GM21515 (cell line): ENCODE results near the gene STYK1.

Experiments
- ATAC-seq: cut with Tn5 transposase; IDR thresholded peaks from one replicate; pipeline ENCODE4 v1.9.1; 2021; ENCODE audit not compliant: unreplicated experiment

The STYK1 gene, protein sequence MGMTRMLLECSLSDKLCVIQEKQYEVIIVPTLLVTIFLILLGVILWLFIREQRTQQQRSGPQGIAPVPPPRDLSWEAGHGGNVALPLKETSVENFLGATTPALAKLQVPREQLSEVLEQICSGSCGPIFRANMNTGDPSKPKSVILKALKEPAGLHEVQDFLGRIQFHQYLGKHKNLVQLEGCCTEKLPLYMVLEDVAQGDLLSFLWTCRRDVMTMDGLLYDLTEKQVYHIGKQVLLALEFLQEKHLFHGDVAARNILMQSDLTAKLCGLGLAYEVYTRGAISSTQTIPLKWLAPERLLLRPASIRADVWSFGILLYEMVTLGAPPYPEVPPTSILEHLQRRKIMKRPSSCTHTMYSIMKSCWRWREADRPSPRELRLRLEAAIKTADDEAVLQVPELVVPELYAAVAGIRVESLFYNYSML

DNA sequence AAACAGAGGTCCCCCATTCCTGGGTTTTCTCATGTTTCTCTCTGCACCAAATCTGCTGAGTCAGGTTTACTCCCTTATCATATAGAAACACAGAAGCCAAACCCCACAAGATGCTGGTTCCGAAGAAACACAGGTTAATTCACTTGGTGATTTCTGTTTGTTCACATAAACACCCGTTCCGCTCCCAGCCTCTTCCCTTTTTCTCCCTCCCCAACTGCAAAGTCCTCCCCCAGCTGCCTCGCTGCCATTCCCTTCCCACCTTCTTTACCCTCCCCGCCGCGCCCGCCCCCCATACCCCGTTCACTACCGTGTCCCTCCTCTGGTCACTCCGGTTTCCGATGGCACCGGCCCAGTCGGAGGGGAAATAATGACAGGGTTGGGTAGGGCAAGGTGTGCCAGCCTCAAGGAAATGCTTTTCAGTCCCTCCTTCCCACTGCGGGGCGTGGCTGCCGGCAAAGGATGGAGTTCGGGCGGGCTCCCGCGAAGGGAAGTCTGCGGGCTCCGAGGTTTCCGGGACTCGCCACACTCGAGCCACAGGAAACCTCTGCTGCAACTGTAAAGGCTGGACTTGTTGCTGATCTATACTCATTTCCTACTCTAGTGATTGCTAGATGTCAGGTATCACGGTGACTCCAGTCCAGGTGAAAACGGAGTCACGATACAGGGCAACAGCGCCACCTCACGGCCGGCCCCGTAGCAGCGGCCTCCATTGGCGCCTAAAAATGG, at the start of gene STYK1:
TSS of gene STYK1 (minus strand) at position 394 of the 726 bp plus-strand sequence. CDS start 39,434 bp downstream, outside the sequence.
- ATAC-seq: no peak

DNA sequence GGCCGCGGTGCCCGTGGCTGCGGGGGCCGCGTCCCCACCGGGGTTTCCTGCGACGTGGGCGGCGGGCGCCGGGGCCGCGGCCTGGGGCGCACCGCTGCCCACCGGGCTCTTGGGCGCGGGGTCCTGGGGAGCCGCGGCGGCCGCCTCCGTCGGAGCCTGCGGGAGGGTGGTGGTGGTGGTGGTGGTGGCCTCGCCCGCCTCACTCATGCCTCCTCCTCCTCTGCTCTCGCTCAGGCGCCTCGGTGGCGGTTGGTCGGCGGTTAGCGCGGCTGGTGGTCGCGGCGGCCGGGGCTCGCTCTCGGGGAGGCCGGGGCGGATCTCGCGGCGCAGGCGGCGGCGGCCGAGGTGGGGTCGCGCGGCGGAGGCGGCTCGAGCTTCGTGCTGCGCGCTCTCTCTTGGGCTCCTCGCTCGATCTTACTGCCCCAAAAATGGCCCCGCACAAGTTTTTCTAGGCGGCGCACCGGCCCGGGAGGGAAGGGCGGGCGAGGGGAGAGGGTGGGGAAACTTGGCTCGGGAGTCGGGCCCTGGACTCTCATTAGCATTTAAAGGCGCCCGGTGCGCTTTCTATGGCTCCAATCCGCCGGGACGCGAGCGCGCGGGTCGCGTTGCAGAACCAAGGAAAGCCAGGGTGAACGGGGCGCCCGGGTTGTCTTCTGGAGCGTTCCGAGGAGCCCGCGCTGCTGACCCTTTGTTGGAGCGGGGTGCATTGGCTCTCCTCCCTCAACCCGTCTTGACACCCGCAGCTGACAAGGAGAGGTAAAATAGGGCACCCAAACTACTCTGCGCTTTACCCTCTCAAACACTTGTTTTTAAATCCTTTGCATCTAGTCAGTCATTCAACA, 49.3 kb upstream of the STYK1 start, which contains the start of gene YBX3:
TSS of gene YBX3 (minus strand) at position 419 of the 842 bp plus-strand sequence. CDS start at position 207, 212 bp downstream.
- ATAC-seq: peak; percentile 45

DNA sequence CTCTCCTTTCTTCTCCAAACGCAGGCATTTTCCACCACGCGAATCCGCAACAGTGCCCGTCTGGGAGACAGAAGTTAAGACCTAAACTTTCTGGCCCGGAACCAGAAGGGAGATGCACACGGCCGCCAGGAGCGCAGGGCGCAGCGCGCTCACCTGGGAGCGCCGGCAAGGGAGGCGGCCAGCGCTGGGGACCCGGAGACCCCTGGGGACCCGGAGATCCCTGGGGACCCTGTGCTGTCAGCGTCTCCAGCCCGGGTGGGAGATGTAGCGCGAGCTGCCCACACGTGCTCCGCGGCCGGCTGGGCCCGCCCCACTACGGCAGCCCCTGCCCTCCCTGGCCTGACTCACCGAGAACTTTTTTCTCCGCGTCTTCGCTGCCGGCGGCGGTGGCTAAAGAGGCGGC, 48.7 kb upstream of the STYK1 start:
- ATAC-seq: peak; percentile 49

DNA sequence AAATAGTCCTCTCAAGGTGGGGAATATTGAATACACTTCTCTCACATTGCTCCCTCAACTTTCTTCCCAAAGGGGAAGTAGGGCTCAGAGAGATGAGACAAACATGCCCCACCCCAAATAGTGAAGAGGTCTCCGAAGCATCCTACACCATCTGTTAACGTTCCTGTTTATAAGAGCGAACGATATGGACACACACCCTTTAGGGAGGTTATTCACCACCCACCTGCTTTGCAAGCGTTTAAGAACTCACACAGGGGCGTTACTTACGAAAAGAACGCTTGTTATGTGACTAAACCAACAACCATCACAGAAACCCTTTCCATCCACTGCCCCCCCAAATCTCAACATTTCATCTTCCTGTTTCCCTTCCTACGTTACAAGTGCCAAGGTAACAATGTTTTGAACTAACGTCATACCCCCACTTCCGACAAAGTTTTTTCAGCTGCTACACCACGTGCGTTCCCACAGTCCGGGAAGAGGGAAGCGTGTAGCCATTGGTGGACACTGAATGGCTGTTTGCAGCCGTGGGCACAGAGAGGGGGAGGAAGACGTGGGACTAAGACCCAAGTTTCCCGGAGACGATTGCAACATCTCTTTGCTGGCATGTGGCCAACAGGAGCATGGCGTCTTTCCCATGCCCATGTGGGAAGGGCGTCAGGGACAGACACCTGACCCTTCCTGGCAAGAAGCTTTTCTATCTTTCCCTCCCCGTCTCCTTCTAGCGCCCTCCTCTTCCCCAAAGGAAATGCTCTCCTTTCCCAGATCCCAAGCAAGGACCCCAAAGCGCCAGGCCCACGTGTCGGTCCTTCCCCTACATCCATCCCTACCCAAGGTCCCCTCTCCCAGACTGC, 48.0 kb upstream of the STYK1 start:
- ATAC-seq: peak; percentile 43

DNA sequence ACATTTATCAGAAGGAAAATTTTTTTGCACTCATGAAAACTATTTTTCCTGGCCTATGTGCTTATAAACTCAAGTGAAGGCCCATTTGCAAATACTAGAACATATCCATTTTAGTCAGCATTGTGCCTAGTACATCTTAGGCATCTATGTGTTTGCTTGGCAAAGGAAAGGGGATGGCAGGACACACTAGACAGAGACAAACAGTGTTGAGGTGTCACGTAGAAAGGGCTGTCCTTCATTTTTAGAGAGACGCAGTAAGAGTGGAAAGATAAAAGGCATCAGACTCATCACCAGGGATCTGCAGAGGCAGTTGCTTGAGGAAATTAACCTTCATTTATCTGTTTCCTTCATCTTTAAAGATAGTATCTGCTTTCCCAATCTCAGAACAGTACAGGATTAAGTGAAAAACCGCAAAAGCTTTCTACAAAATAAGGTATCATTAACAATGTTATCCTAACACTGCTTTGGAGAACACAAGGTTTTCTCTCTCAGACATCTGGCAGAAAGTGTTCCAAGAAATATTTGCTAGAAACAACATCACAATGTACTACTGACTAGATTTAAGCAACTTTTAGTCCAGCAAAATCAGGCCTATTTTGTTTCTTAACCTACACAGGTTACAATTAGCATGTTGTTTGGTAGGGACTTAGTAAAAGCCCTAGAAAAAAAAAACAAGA, 47.3 kb upstream of the STYK1 start:
- ATAC-seq: no peak

DNA sequence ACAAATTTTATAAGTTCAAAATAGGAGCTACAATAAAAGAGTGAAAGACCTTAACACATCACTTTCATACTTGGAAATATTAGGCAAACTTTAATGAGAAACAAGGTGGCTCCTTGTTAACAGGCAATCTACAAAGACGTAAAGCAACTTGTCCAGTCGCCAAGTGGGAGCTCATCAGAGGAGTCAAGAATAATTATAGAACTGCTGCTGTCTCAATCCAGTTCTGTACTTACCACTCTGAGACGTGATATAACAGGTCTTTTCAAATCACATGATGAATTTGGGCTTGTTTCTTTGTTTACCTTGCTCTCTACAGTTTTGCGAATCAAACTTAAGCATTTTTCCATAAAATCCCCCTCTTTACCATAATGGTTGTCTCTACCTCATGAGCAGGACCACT, 45.6 kb upstream of the STYK1 start:
- ATAC-seq: no peak

DNA sequence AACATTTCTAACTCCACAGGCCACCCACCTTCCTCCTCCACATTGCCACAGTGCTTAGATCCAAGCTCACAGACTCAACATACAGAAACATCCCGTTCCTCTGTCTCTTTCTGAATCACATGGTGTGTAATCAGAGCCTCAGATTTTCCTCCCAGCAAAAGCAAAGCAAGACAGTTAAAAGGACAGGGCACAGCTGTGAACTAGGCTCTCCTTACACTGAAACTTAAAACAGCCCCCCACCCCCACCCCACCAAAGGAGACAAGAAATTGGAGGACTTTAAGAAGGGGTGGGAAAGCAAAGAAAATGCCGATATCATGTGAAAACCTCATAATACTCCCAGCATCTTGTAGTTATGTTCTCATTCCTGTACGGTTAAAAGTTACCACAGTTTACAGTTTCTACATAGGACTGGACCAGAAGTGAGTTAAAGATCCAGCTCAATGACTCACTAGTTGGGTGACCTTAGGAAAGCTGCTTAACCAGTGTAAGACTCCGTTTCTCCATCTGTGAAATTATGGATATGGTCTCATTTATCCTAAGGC, 44.5 kb upstream of the STYK1 start:
- no peak for ATAC-seq

DNA sequence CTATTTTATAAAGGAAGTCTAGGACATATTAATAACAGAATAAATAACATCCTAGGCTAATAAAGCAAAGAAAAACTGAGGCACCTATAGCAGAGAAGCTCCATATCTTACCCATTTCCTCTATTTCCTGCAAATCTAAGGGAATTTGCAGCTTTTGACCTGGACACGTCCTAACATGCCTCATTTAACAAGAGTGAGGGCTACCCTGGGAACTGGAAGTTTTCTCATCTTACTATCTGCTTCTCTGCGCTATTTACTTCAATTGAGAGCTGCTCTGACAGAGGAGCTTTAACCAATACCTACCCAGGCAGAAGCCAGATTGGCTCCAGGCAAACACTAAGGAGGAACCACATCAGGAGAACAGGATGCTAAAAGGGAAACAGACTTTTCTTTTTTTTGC, 43.6 kb upstream of the STYK1 start:
- no peak for ATAC-seq

DNA sequence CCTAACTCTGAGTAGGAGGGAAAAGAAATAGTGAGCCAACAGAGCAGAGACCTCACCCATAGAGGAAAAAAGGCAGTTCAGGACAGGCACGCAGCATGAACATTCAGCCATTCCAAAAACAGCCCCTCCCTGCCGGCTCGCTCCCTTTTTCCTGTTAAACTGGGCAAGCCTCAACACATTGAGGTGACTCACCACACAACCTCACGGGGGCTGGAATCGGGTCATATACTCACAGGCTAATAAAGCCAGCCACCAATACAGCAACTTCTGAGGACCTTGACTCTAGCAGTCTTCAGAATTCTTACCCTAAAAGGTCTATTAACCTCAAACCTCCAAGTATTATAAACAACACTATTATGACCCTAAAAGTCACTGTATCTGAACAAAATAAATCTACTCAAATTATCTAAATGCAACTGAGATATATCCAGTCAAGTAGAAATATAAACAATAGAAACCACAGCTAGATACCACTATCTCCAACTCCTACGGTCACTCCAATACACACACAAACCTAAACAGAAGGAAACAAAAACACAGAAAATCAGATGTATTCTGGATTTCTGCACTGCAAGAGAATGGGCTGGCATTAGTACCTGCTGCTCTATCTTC, 43.0 kb upstream of the STYK1 start:
- no peak for ATAC-seq

DNA sequence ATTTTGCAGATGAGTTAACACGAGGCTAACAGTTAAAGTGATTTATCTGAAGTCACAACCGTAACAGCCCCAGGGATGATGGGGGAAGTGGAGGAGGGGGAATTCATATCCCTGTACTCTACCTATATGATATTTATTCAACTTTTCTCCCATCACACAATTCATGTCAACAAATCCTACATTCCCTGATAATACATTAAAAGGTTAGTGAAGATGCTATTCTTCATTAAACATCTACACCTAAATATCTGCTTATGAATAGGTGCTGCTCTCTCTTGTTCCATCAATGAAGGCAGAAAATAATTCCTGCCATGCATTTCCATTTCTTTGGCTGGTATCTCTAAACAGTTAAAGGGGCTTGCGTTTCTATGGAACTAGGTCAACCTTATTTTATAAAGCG, 42.4 kb upstream of the STYK1 start:
- no peak for ATAC-seq

DNA sequence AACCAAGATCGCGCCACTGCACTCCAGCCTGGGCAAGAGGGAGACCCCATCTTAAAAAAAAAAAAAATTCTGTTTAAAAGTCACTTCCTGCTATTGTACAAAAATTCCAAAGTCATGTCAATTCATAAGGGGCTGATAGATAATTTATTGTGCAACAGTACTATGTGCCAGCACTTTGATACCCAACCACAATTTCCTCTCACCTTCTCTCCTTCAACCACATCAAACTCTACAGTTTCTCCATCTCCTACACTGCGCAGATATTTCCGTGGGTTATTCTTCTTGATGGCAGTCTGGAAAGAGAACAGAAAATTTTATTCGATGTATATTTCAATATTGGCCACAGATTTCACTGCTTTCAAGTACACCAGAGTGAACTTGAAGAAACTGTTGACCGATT, 41.6 kb upstream of the STYK1 start:
- no peak for ATAC-seq

DNA sequence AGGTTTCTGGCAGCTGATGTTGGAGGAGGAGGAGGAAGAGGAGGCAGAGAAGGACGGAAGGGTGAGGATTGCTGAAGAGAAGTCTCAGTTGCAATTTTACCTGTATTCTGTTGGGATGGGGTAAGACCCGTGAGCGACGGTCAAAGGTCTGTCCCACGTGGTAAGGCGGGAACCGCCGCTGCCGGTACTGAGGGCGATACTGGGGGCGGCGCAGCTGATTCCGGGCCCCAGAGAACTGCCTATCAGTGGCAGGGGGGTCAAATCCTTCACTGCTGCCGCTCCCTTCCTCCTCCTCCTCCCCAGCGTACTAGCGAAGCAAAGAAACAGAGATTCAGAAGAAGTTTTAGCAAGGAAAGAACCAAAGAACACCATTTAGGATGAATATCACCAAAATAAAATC, 36.0 kb upstream of the STYK1 start:
- no peak for ATAC-seq

DNA sequence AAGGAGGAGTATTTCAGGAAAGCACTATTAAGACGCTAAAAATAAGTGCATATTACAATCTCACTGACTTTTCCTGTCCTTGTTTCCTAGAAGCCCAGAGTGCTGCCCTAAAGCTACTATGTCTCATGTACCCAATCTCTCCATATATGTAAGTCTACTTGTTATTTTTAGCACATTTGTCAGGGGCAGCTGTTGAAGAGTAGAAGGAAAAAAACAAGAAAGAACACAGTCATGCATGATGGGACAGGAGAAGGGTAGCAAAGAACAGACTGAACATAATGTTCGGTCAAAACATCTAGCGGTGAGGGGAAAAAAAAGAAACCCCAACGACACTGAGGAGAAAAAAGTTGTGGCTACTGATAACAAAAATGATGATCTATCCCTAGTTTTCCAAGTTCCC, 35.0 kb upstream of the STYK1 start:
- ATAC-seq: no peak

DNA sequence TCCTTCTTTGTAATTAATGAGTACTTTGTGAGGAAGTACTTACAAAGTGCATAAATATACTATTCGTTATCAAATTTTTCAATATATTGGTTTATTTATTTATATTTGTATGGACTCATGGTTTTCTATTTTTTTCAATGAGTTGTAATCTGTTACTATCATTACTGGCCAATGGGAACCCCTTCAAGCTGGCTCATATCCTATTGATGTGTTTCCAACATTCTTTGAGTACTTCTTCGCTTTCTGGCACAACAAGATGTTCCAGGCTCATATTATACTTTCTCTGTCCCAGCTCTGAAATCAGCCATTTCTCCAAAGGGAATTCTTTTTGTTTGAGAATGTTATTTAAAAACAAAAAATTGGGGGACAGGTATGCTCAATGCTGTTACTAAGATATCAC, 31.8 kb upstream of the STYK1 start:
- no peak for ATAC-seq

DNA sequence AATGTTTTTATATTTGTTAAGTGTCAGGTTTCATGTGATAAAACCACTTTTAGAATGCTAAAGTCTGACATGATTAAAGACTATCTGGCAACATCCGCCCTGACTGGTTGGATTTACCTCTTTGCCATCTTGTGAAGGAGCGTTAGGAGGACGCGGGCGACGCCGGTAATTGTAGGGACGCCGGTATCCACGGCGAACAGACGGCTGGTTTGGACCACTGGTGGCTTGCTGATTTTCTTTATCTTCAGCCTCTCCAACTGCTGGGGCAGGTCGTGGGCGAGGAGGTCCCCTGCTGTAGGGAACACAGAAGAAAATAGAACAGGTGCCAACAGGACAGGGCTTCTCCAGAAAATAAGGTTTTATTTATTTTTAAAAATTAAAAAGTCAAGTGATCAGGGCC, 28.0 kb upstream of the STYK1 start:
- ATAC-seq: no peak

DNA sequence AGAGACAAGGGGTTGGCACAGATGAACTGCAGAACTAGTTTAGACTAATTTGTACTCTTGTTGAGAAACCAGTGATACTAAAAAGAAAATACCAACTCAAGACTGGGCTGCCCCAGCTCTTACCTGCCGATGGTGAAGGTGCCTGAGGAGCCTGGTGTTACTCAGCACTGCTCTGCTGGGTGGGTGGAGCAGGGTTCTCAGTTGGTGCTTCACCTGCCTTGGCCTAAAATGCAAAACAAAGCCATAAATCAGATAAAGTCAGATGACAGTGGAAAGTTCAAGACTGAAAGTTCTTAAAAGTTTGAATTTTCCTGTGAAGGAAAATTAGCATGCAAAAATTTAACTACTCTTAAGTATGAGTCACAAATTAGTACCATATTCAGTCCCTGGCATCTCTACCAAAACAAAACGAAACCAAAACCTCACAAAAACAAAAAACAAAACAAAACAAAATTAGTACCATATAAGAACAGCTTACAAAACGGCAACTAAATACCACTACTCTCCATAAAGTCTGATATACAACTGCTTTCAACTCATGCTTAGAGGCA, 27.4 kb upstream of the STYK1 start:
- no peak for ATAC-seq

DNA sequence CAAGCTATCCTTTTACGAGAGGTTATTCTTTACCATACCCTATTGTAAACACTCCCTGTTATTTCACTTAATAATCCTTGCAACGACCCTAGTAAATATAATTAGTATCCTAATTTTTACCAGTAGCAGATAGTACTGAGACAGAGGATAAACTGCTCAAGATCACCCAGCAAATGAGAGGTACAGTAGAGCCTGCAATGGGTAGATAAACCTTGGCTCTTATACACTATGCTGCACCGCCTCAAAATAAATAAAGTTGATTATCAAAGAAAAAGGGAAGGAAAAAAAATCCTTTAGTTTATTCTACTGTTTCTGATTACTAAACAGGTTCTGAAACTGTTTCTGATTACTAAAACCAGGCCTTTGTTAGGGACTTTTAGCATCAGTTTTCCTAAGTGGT, 26.7 kb upstream of the STYK1 start:
- no peak for ATAC-seq

DNA sequence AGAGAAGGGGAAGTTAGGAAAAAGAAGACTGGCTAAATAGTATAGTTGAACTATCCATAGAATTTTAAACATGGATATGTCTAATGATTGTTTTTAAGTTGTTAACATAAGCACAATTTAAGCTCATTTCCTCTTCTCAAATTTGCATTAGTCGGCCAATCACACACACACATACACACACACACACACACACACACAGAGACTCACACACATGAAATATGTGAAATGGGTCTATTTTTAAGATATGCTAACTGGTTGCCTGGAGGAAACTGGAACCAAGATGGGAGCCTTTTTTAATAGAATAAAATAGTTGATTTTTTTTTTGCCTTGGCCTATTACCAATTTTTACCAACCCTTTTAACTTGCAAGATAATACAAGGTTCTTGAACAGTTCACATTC, 24.0 kb upstream of the STYK1 start:
- no peak for ATAC-seq

DNA sequence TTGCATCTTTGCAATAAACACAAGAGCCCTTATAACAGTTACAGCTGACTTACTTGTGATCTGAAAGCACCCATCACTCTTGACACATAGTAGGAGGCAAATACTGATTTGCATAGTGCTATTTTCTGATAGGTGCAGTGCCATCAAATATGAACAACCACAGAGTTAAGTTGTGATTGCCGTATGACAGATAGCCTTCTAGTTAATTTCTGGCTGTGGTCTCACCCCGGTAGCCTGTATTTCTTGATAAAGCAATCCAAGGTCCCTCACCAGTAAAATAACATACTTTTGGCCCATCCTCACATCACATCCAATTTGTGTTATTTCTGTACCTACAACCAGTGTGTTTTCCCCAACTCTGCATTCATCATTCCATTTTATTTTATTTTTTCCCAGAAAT, 23.3 kb upstream of the STYK1 start:
- no peak for ATAC-seq
